ENCODE data around the gene FADS2. TPM values are rescaled to one million over a fixed set of nuclear protein-coding genes. Genes with fewer than 3 reads are reported as not detected.

FADS2 gene
- total RNA-seq, 4 donors from 2014 or later: 5.4 to 24.8 (median 14.7) TPM

DNA sequence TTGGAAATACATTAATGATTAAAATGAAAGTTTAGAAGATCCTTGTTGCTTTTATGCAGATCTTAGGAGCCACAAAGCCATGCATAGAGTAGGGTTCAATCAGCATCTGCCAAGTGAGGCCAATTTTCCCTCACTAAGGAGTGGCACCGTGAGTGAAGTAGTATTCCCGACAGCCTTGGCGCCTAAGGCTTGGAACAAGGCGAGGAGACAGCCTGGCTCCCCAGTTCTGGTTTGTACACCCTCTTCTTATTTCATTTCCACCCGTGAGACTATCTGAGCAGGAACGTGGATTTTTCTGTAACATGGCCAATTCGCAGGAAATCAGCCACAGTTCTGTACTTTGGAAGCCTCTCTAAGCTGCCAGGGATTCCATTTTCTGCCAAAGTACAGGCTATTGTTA lies 22.6 kb downstream of the FADS2 start:
- TF ChIP-seq CTCF (IDR thresholded peaks at IDR 0.05; ENCODE audit: low read depth): no peak

GRCh38 chr11:61851113-61851899 lies 23.2 kb downstream of the FADS2 start:
- TF ChIP-seq CTCF (IDR thresholded peaks at IDR 0.05; ENCODE audit: low read depth): no peak

DNA sequence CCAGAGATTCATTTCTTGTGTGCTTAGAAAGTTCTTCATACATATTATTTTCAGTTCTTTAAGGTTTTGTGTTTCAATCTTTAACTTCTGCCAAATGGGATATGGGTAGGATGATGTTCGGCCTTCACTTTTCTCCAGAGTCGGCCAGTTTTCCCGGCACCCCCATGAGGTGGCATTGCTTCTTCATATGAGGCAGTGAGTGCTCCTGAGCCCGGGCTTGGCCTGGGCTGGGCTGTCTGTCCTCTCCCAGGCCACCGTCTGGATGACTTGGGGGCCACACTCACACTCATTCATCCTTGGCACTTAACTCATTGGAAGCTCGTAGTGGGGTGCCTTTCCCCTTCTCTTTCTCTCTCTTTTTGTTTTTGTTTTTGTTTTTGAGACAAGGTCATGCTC lies 23.8 kb downstream of the FADS2 start:
- no peak for TF ChIP-seq CTCF (IDR thresholded peaks at IDR 0.05; ENCODE audit: low read depth)

DNA sequence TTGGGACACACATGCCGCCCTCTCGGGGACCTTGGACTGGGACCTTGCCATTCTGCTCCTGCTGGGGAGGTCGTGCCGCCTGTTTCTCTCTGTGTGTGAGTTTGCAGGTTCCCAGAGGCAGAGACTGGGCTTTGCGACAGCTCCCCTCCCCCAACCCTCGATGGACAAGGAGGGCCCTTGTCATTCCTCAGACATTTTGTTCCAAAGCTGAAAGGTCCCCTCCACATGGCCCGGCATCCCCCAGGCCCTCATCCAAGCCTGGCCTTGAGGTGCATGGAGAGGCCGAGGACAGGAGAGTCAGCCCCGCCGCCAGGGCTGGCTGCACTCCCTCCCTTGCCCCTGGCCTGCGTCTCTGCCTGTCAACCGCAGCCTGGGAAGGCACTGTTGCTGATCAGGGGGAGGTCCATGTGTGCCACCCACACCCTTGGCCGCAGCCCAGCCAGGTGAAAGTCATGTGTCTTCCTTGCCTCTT lies 25.6 kb downstream of the FADS2 start:
- TF ChIP-seq CTCF (IDR thresholded peaks at IDR 0.05; ENCODE audit: low read depth): no peak

- TF ChIP-seq CTCF (IDR thresholded peaks at IDR 0.05; ENCODE audit: low read depth): no peak
These were observed 26.3 kb downstream of the FADS2 start for GRCh38 chr11:61854206-61854895.

DNA sequence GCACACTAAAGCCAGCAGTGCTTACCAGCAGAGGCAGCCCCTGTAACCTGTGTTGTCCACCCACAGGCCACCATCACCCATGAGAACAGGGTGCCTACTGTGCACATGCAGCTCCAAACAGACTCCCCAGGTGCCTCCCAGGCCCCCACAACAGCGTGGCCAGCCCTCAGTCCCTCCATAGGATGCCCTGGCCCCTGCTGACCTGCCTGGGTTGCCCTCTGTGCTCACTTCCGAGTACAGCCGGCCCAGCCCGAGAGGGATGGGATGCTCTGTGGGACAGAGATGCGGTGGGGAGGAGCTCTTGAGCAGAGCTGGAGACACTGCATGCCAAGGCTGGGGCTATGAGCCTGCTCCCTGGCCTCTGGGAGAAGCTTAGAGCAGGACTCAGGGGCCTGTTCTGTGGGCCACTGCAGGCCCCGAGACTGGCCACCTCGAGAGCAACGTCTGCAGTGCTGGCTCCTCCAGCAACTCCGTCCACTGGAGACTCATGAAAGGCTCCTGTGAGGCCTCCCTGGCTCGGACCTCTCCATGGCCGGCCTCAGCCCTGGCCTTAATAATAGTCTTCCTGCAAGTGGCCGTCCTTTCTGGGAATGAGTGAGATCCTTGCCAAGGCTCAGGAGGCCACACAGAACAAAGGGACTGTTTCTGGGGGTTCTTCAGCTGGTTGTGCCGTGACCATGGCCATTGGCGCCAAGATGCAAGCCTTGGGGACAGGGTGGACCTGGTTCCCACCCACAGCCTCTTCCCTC lies 27.0 kb downstream of the FADS2 start:
- no peak for TF ChIP-seq CTCF (IDR thresholded peaks at IDR 0.05; ENCODE audit: low read depth)
